Aorta (tissue), 5 donors: ENCODE results near the gene ADGRA3. TPM values are rescaled to one million over a fixed set of nuclear protein-coding genes. Genes with fewer than 3 reads are reported as not detected.

Experiments
- ATAC-seq: fragments of 200-7000 bp; cut with Tn5 transposase; one replicate; pipeline ENCODE4 v1.9.1; 2022; ENCODE audit warnings: moderate library complexity; ENCODE audit not compliant: low FRiP score
- DNase-seq, 2 donors: peaks; one replicate each; pipeline ENCODE4 v3.0.0-alpha.2; 2020
- H3K27ac ChIP-seq, 2 donors: one replicate each; pipeline ENCODE4 v1.5.1; 2013; ENCODE audit warnings: low read length in 2 of 2, mild to moderate bottlenecking in 2 of 2, moderate library complexity in 2 of 2, control low read depth in 1 of 2, inconsistent platforms in 1 of 2, low read depth in 1 of 2
- H3K27me3 ChIP-seq, 2 donors: one replicate each; pipeline ENCODE4 v1.6.1; 2013; ENCODE audit warnings: control low read depth in 1 of 2, low read length in 1 of 2, mild to moderate bottlenecking in 1 of 2, moderate library complexity in 1 of 2; ENCODE audit not compliant: insufficient read depth in 2 of 2, control insufficient read depth in 1 of 2
- H3K36me3 ChIP-seq, 2 donors: one replicate each; pipeline ENCODE4 v1.6.1; 2013; ENCODE audit warnings: control low read depth in 1 of 2, low read length in 1 of 2, mild to moderate bottlenecking in 1 of 2; ENCODE audit not compliant: insufficient read depth in 2 of 2, control insufficient read depth in 1 of 2
- H3K4me1 ChIP-seq, 2 donors: one replicate each; pipeline ENCODE4 v1.6.1; 2013; ENCODE audit warnings: low read length in 2 of 2, control low read depth in 1 of 2, mild to moderate bottlenecking in 1 of 2, moderate library complexity in 1 of 2; ENCODE audit not compliant: insufficient read depth in 2 of 2, control insufficient read depth in 1 of 2
- H3K4me3 ChIP-seq, 2 donors: one replicate each; pipeline ENCODE4 v1.5.1; 2013; ENCODE audit warnings: low read length in 2 of 2, control low read depth in 1 of 2, mild to moderate bottlenecking in 1 of 2
- H3K9me3 ChIP-seq: one replicate; pipeline ENCODE4 v1.6.1; 2013; ENCODE audit warnings: mild to moderate bottlenecking, low read length; ENCODE audit not compliant: control insufficient read depth
- WGBS, 2 donors: extraction: QIAGEN DNeasy Blood & Tissue Kit; methylation state at CpG; one replicate each; pipeline ENCODE4 v1.1.7; 2013; 5-methylcytosine and 5-hydroxymethylcytosine counted together
- intact Hi-C, 2 donors: fragments of 100-400 bp; cut with DNase I; formaldehyde crosslinking; loops; one replicate each; pipeline versions ENCODE4 v1.14.2 to v1.15.0; 2022
- polyA plus RNA-seq, 2 donors: library from polyadenylated mRNA; stranded (reverse); fragments of 200-250 nt; gene quantifications; one replicate each; pipeline ENCODE4 v1.2.3, GENCODE V29; 2013
- total RNA-seq, 2 donors: library from RNA; stranded (reverse); fragmentation: NEBNext Ultra II Directional; extraction: Animal tissue kit (Norgen Biotek cat#: 25700); gene quantifications; one replicate each; pipeline ENCODE4 v1.2.1, GENCODE V29; 2021
- donor health status: healthy with polysubstance abuse.
- donor health status: Bipolar disorder and iron deficiency.
- donor health status: DM: no; HTN: no; CAD: no.
- donor health status: DM: no; HTN: no; CAD: no.
- donor health status: DM: yes; HTN: yes; CAD: no.

The ADGRA3 gene
- total and polyA plus RNA-seq, 4 donors = 6.6 to 22.5 (median 14.2) TPM

- Histone ChIP-seq H3K4me1 (peaks cover 0 to 4% of the 10 kb centered on the region in 2 donors), H3K4me3 (no peak overlapping the region), H3K9me3 (no peaks in the 10 kb centered on the region), H3K27me3 (no peaks in the 10 kb centered on the region), H3K36me3 (peaks cover 0 to 4% of the 10 kb centered on the region in 2 donors), H3K27ac (no peak overlapping the region)
- DNase-seq (no peak), ATAC-seq (no peak)
- 63 to 71% methylated on average over 4 of the region's 4 CpGs for WGBS, 2 donors
- intact Hi-C loops = no loop called here
Measured at GRCh38 chr4:22471999-22472461, 43.8 kb downstream of the ADGRA3 start.

GRCh38 chr4:22471419-22471818 lies 44.4 kb downstream of the ADGRA3 start:
- Histone ChIP-seq H3K27me3 (no peaks in the 10 kb centered on the region), H3K36me3 (peaks cover 0 to 4% of the 10 kb centered on the region in 2 donors), H3K4me1 (peaks cover 0 to 4% of the 10 kb centered on the region in 2 donors), H3K27ac (no peak overlapping the region), H3K4me3 (no peak overlapping the region), H3K9me3 (no peaks in the 10 kb centered on the region)
- DNase-seq (no peak), ATAC-seq (no peak)
- intact Hi-C loops = no loop called here
- WGBS, 2 donors = 33% methylated on average over 4 of the region's 4 CpGs

GRCh38 chr4:22466581-22466980 lies 49.3 kb downstream of the ADGRA3 start:
- H3K36me3 ChIP-seq = peaks cover 0 to 4% of the 10 kb centered on the region in 2 donors
- no peak for DNase-seq
- intact Hi-C loops = no loop called here
- ATAC-seq = no peak
- H3K9me3 ChIP-seq = no peaks in the 10 kb centered on the region
- no peaks in the 10 kb centered on the region for H3K4me1 ChIP-seq
- no peaks in the 10 kb centered on the region for H3K27me3 ChIP-seq
- 89 to 90% methylated on average over 10 of the region's 10 CpGs for WGBS, 2 donors
- no peak overlapping the region for H3K4me3 ChIP-seq
- H3K27ac ChIP-seq = no peak overlapping the region

- H3K27ac ChIP-seq = no peak overlapping the region
- DNase-seq = no peak
- ATAC-seq = no peak
- H3K4me1 ChIP-seq = no peaks in the 10 kb centered on the region
- WGBS, 2 donors = 96 to 97% methylated on average over 5 of the region's 5 CpGs
- intact Hi-C loops = no loop called here
- no peaks in the 10 kb centered on the region for H3K27me3 ChIP-seq
- H3K9me3 ChIP-seq = no peaks in the 10 kb centered on the region
- peaks cover 0 to 4% of the 10 kb centered on the region in 2 donors for H3K36me3 ChIP-seq
- H3K4me3 ChIP-seq = no peak overlapping the region
Measured at GRCh38 chr4:22465996-22466395, 49.9 kb downstream of the ADGRA3 start.

GRCh38 chr4:22465349-22465748 lies 50.5 kb downstream of the ADGRA3 start:
- 94 to 96% methylated on average over 4 of the region's 4 CpGs for WGBS, 2 donors
- intact Hi-C loops = no loop called here
- Histone ChIP-seq H3K4me3 (no peak overlapping the region), H3K27me3 (no peaks in the 10 kb centered on the region), H3K27ac (no peak overlapping the region), H3K4me1 (no peaks in the 10 kb centered on the region), H3K9me3 (no peaks in the 10 kb centered on the region), H3K36me3 (no peaks in the 10 kb centered on the region)
- no peak for ATAC-seq
- no peak for DNase-seq

GRCh38 chr4:22463179-22463578 lies 52.7 kb downstream of the ADGRA3 start:
- intact Hi-C loops = no loop called here
- H3K36me3 ChIP-seq = peaks cover 0 to 2% of the 10 kb centered on the region in 2 donors
- 94% methylated on average over 5 of the region's 5 CpGs for WGBS, 2 donors
- no peaks in the 10 kb centered on the region for H3K27me3 ChIP-seq
- no peak overlapping the region for H3K4me3 ChIP-seq
- DNase-seq (no peak), ATAC-seq (no peak)
- H3K4me1 ChIP-seq = no peaks in the 10 kb centered on the region
- H3K9me3 ChIP-seq = no peaks in the 10 kb centered on the region
- no peak overlapping the region for H3K27ac ChIP-seq

GRCh38 chr4:22462688-22463087 lies 53.2 kb downstream of the ADGRA3 start:
- intact Hi-C loops = no loop called here
- Histone ChIP-seq H3K36me3 (peaks cover 0 to 4% of the 10 kb centered on the region in 2 donors), H3K27me3 (no peaks in the 10 kb centered on the region), H3K4me1 (no peaks in the 10 kb centered on the region), H3K27ac (no peak overlapping the region), H3K4me3 (no peak overlapping the region), H3K9me3 (no peaks in the 10 kb centered on the region)
- no peak for DNase-seq
- WGBS, 2 donors = 95 to 100% methylated on average over 3 of the region's 3 CpGs
- peak; percentile 33 for ATAC-seq

GRCh38 chr4:22460266-22460665 lies 55.6 kb downstream of the ADGRA3 start:
- Histone ChIP-seq H3K9me3 (no peaks in the 10 kb centered on the region), H3K4me1 (no peaks in the 10 kb centered on the region), H3K27me3 (no peaks in the 10 kb centered on the region), H3K4me3 (no peak overlapping the region), H3K27ac (no peak overlapping the region), H3K36me3 (peaks cover 0 to 4% of the 10 kb centered on the region in 2 donors)
- DNase-seq (no peak), ATAC-seq (no peak)
- intact Hi-C loops = no loop called here

- H3K27ac ChIP-seq = no peak overlapping the region
- no peaks in the 10 kb centered on the region for H3K9me3 ChIP-seq
- no peak for ATAC-seq
- DNase-seq = no peak
- H3K4me1 ChIP-seq = no peaks in the 10 kb centered on the region
- WGBS, 2 donors = 92 to 93% methylated on average over 4 of the region's 4 CpGs
- H3K36me3 ChIP-seq = peaks cover 0 to 4% of the 10 kb centered on the region in 2 donors
- intact Hi-C loops = no loop called here
- H3K4me3 ChIP-seq = no peak overlapping the region
- no peaks in the 10 kb centered on the region for H3K27me3 ChIP-seq
Measured at GRCh38 chr4:22458098-22458497, 57.8 kb downstream of the ADGRA3 start.
